ENCODE data around the gene FBRSL1. TPM values are rescaled to one million over a fixed set of nuclear protein-coding genes. Genes with fewer than 3 reads are reported as not detected.

Gene FBRSL1
- total and polyA plus RNA-seq, 2 donors (not counting 1 experiment from before 2014, with no cell fraction given) = 62.6 to 112 TPM

DNA sequence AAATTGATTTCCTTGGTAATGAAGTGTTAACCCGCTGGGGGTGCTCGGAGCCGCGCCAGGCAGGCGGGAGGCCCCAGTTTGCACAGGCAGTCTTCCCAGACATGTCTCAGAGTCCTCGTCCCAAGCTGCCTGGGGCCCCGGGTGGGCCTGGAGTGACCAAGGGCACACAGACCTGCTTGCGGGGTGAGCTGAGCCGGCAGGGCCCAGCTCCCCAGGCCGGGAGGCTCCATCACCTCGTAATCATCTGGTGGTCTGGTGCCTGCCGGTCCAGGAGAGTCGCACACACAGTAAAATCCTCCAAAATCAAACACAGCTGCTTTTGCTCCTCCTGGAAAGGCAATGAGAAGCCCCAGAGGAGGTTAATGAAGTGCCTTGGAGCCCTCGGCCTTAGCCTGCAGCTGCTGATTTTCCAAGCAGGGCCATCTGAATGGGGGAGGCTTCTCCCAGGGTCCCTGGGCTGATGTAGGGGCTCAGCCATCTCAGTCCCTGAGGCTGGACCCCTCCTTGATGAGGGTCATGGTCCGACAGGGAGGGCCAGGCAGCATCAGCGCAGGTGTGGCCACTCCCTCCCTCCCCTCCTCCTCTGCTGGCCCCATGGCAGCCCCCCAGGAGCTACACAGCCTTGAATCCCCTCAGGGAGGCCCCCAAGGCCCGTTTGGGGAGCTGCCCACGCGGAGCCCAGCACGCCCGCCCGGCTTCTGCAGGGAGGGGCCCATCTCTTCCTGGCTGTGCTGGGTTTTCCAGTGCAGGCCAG, 39.4 kb upstream of the FBRSL1 start:
- H2AFZ ChIP-seq (ENCODE audit: insufficient read depth, low read depth, low read length, poor library complexity, severe bottlenecking) = peak overlapping the region; percentile 38
- CTCF ChIA-PET = interaction anchor here (1.1 to 1.6 kb wide), 4 partner anchors 12 to 36 kb away, joined by 3 to 7 read pairs (median 5); no protein-coding TSS in a partner anchor
- 66% methylated on average over 20 of the region's 22 CpGs for WGBS (ENCODE audit: insufficient coverage)
- intact Hi-C loops (cut with micrococcal nuclease) = no loop called here
- Mint-ChIP-seq H3K4me1 (peaks cover 55% of the 10 kb centered on the region), H3K27ac (no peak overlapping the region), H3K4me3 (peak overlapping the region; percentile 39), H3K9me3 (ENCODE audit: insufficient read depth) (no peaks in the 10 kb centered on the region), H3K27me3 (no peaks in the 10 kb centered on the region)
- H4K20me1 ChIP-seq (ENCODE audit: control insufficient read depth, insufficient read depth, low read length, poor library complexity, severe bottlenecking) = no peaks in the 10 kb centered on the region
- DNase-seq (no peak), ATAC-seq (ENCODE audit: low read depth) (peak; percentile 8)
- H3K36me3 ChIP-seq (replicated peaks in 1 of 2; ENCODE audit: control extremely low read depth in 1 of 2, control insufficient read depth in 1 of 2, extremely low read depth in 1 of 2, insufficient read depth in 2 of 2, low read length in 1 of 2) = no peaks in the 10 kb centered on the region
- POLR2A ChIA-PET = interaction anchor here (0.7 kb wide), 1 partner anchor 36 kb away, joined by 4 read pairs; no protein-coding TSS in a partner anchor
- peak overlapping the region in 3 of 5 experiments; percentile 11 to 43 (median 15) for H3K4me3 ChIP-seq (ENCODE audit: control extremely low read depth in 1 of 5, extremely low read depth in 1 of 5, insufficient read depth in 1 of 5, low read depth in 2 of 5, low read length in 4 of 5)
- H3K9ac ChIP-seq (ENCODE audit: low read length) = peak overlapping the region; percentile 38
- H3K9me3 ChIP-seq (ENCODE audit: control extremely low read depth in 1 of 3, control insufficient read depth in 2 of 3, insufficient read depth in 1 of 3, low read length in 2 of 3) = peaks cover 0 to 5% (median 0%) of the 10 kb centered on the region in 3 donors
- peaks cover 52 to 80% of the 10 kb centered on the region in 2 donors for H3K4me1 ChIP-seq (ENCODE audit: control insufficient read depth in 2 of 2, insufficient read depth in 2 of 2, low read length in 2 of 2)
- H3K79me2 ChIP-seq (ENCODE audit: control insufficient read depth, insufficient read depth, low read length) = peaks cover 3% of the 10 kb centered on the region
- peak overlapping the region; percentile 54 to 75 for H3K27ac ChIP-seq (ENCODE audit: low read length in 2 of 2)
- H3K27me3 ChIP-seq (replicated peaks in 1 of 4; ENCODE audit: control extremely low read depth in 1 of 4, control insufficient read depth in 3 of 4, insufficient read depth in 4 of 4, low read length in 3 of 4) = no peaks in the 10 kb centered on the region
- H3K4me2 ChIP-seq (replicated peaks; ENCODE audit: low read depth, low read length, poor library complexity, severe bottlenecking) = peak overlapping the region; percentile 70
- TF ChIP-seq, protein P1, sequence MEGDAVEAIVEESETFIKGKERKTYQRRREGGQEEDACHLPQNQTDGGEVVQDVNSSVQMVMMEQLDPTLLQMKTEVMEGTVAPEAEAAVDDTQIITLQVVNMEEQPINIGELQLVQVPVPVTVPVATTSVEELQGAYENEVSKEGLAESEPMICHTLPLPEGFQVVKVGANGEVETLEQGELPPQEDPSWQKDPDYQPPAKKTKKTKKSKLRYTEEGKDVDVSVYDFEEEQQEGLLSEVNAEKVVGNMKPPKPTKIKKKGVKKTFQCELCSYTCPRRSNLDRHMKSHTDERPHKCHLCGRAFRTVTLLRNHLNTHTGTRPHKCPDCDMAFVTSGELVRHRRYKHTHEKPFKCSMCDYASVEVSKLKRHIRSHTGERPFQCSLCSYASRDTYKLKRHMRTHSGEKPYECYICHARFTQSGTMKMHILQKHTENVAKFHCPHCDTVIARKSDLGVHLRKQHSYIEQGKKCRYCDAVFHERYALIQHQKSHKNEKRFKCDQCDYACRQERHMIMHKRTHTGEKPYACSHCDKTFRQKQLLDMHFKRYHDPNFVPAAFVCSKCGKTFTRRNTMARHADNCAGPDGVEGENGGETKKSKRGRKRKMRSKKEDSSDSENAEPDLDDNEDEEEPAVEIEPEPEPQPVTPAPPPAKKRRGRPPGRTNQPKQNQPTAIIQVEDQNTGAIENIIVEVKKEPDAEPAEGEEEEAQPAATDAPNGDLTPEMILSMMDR (IDR thresholded peaks at IDR 0.05) = no peak
- no peak for TF ChIP-seq EZH2 (IDR thresholded peaks at IDR 0.05; ENCODE audit: borderline replicate concordance, insufficient read depth, low read depth, low read length, poor library complexity, severe bottlenecking)
